Inferior parietal cortex (tissue), 1 donor: ENCODE data around the gene SLCO4A1.
A peak's percentile ranks its signal among the peaks of the same experiment; 100 is the strongest.

Experiments used
- DNase-seq: peaks from one replicate; pipeline ENCODE4 v3.0.0-alpha.2; 2016; ENCODE audit errors: extremely low spot score

The SLCO4A1 gene

GRCh38 chr20:62685781-62686555 is 43.7 kb downstream of the SLCO4A1 start:
- DNase-seq, result peak; percentile 39

GRCh38 chr20:62686869-62687830 is 44.8 kb downstream of the SLCO4A1 start:
- DNase-seq, result no peak

DNA sequence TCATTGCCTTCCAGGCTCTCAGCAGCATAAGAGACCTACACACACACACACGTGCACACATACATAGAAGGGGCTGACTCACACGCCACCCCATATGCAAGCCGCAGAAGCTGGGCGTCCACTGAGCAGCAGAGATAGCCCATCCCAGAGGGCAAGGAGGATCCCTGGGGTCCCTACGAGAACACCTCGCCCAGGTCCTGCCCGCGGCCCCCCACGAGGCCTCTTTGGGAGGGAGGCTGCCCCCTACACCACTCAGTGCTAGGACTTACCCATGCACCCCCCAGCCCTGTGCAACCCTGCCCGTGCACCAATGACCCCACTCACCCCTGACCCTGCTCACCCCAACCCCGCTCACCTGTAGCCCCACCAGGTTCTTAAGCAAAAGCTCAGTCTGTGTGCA is 45.8 kb downstream of the SLCO4A1 start:
- no peak for DNase-seq

DNA sequence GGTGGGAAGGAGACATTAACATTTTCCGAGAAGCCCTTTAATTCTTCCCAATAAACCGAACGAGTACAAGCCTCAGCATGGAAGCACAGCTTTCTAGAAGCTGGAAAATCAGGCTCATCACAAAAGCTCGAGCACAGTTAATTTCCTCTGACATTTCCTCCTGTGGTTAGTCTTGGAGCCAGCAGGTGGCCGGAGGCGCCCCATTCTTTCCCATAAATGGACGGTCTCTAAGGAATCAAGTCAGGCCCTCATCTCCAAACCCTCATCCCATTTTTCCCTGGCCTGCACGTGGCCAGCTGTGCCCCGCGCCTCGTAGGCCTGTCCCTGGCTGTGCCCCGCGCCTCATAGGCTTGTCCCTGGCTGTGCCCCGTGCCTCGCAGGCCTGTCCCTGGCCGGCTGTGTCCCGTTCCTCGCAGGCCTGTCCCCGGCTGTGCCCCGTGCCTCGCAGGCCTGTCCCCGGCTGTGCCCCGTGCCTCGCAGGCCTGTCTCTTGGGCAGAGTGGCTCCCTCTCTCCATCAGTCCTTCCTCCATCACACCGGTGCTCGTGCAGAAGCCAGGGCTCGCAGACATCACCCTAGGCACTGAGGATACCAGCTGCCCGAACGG is 46.7 kb downstream of the SLCO4A1 start:
- no peak for DNase-seq

DNA sequence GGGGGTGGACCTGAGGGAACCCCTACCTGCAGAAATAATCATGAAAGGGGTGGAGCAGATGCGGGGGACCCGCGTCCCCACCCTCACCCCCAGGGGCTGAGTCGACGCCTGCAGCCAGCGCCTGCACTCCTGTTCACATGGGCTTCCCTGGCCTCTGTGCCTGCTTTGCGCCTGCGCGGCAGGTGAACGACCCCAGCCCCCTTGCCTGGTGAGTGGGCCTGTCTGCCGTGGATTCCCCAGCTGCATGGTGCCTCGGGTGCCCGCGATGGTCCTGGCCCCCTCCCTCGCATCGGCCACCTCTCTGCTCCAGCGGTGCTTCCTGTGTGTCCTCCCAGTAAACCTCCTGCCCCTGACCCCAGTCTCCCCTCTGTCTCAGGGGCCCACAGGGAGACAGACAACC is 47.6 kb downstream of the SLCO4A1 start:
- DNase-seq, result no peak

DNA sequence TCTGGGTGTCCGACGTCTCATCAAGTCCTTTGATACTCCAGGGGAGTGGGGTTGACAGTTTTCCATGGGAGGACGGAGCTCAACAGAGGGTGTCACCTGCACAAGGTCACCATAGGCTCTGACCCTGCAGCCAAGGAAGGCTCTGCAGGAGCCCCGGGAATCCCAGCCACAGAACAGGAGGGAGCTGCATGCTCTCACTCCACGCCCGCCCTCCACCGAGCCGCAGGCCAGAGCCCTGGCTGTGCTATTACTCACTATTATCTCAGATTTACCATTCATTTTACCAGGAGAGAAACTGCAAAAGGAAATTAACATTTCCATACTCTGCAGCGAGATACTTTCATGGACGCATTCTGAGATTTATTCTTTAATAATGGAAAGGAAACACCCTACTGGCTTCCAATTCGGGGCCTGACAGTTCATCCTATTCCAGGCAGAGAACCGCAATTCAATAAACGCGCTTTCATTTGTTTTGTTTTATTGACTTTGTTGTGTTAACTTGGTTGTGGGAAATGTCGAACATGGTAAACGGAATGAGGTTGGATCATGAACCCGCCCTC is 48.0 kb downstream of the SLCO4A1 start:
- DNase-seq, result no peak

GRCh38 chr20:62691487-62691886 is 49.2 kb downstream of the SLCO4A1 start:
- no peak for DNase-seq

DNA sequence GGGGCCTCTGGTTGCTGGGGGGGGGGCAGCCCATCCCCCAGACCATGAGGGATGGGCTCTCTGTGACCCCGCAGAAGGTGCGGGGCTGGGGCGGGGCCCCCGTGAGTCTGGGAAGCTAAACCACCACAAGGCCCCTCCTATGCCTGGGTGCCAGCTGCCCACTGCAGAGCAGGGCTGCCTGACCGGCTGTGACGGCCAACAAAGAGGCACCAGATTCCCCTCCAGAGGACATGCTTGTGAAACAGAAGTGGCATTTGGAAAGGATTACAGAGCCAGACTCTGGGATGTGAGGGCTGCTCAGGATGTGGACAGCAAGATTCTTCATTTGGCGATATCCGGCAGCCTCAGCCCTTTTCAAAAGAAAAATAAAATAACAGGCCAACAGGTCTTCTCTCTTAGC is 49.9 kb downstream of the SLCO4A1 start:
- DNase-seq, result no peak

DNA sequence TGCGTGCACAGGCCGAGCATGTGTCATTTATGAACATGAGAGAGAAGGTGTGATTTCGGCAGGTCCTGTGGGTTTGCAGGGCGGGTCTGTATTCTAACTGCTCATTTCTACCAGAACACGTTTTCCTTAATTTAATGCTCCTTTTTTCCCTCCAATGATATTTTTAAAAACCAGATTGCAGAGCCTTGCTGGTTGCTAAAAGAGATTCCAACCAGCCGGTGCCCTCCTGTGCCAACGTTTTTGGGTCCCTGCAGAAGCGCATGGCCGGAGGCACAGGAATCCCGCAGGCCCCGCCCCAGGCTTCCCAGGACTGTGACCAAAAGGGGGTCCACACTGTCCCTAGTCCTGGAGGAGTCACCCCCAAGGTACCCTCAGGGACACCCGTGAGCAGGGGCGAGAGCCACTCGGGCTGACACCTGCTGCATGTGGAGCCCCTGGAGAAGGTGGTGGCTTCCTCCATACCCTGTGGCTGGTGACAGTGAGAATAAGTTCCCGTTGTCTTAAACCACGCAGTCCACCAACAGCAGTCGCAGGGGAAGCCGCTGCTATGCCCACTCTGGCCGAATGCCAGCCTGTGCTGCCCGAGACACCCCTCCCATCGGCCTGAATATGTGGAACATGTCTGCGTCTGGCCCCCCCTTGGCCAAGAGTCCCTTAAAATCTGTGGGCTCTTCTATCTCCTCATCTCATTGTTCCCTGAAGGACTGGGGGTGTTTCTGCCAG is 50.7 kb downstream of the SLCO4A1 start:
- DNase-seq, result no peak

GRCh38 chr20:62693524-62693922 is 51.2 kb downstream of the SLCO4A1 start:
- DNase-seq, result no peak

DNA sequence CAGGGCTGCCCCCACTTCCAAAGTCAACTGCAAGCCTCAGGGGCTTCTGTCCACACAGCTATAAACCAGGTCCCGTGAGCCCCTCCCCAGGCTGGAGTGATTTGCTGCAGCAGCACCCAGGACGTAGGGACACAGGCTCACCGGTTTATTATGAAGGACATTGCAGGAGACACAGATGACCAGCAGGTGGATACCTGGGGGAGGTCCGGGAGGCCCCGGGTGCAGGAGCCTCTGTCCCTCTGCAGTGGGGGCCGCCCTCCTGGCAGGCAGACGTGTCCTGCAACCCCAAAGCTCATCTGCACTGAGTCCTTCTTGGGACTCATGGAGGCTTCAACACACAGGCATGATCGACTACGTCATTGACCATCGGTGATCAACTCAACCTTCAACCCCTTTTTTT is 51.8 kb downstream of the SLCO4A1 start:
- no peak for DNase-seq

DNA sequence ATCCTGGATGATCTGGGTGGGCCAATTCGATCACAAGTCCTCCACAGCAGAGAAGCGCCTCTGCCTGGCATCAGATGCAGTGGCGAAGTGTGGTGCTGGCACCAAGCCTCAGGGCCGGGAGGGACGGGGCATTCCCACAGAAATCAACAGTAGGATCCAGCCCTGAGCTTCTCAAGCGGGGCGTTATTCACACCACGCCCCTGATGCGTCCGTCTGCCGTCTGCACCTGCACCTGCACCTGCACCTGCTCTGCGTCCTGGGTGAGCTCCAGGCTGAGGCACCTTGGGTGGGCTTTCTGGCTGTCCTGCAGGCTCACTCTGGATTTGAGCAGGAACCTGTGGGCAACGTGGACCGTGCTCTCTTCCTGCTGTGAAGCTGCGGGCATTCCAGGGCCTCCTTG is 52.6 kb downstream of the SLCO4A1 start:
- DNase-seq, result no peak

GRCh38 chr20:62695448-62696414 is 53.4 kb downstream of the SLCO4A1 start:
- DNase-seq, result no peak

- no peak for DNase-seq
Observed at GRCh38 chr20:62696434-62696957, 54.2 kb downstream of the SLCO4A1 start.

DNA sequence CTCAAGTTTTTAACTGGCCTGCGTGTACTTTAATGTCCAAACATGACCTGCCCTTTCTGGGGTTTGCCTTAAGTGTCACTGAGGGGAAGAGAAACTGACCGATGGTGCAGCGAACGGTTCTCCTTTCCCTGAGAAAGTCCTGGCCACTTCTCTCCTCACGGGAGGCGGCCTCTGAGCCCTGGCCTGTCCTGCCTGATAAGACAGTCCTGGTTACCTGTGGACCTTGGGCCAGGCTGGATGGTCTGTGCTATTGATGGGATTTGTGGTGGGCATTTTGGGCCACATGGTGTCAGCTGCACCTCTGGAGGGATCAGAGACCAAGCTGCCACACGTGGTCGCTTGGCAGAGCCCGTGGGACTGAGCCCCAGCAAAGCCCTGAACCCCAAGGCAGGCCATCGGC is 54.7 kb downstream of the SLCO4A1 start:
- no peak for DNase-seq

GRCh38 chr20:62697468-62697912 is 55.2 kb downstream of the SLCO4A1 start:
- DNase-seq, result peak; percentile 54

GRCh38 chr20:62698231-62698630 is 55.9 kb downstream of the SLCO4A1 start:
- DNase-seq, result no peak

DNA sequence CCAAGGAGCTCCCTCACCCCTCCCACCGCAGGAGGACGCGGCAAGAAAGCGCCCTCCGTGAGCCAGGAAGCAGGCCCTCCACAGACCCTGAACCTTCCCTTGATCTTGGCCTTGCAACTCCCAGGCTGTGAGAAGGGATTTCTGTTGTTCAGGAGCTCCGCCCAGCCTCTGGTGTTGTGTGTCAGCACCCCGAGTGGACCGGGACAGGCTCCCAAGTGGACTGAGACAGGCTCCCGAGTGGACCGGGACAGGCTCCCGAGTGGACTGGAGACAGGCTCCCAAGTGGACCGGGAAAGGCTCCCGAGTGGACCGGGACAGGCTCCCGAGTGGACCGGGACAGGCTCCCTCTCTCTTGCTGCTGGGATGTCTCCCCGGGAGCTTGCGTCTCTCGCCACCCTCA is 57.0 kb downstream of the SLCO4A1 start:
- no peak for DNase-seq

- DNase-seq, result no peak
Observed at GRCh38 chr20:62699741-62700140, 57.4 kb downstream of the SLCO4A1 start.
